Measurements from ENCODE around the gene OGFR.

The OGFR gene

GRCh38 chr20:62770111-62770910 lies 34.3 kb upstream of the OGFR start:
- DNase-seq = no peak

- DNase-seq = no peak
Measured at GRCh38 chr20:62770916-62771315, 33.7 kb upstream of the OGFR start.

- no peak for DNase-seq
Measured at GRCh38 chr20:62771396-62772102, 33.1 kb upstream of the OGFR start.

GRCh38 chr20:62772103-62772611 lies 32.5 kb upstream of the OGFR start:
- no peak for DNase-seq

GRCh38 chr20:62772619-62772989 lies 32.0 kb upstream of the OGFR start:
- DNase-seq = peak; percentile 45

- DNase-seq = peak; percentile 69
Measured at GRCh38 chr20:62772990-62773844, 31.4 kb upstream of the OGFR start.

- DNase-seq = peak; percentile 69
Measured at GRCh38 chr20:62773845-62774714, 30.6 kb upstream of the OGFR start.

- DNase-seq = no peak
Measured at GRCh38 chr20:62774762-62775161, 29.9 kb upstream of the OGFR start.

- no peak for DNase-seq
Measured at GRCh38 chr20:62775206-62775605, 29.4 kb upstream of the OGFR start.

- no peak for DNase-seq
Measured at GRCh38 chr20:62776035-62776691, 28.5 kb upstream of the OGFR start.

- no peak for DNase-seq
Measured at GRCh38 chr20:62776692-62777527, 27.7 kb upstream of the OGFR start.

- no peak for DNase-seq
Measured at GRCh38 chr20:62777528-62777830, 27.2 kb upstream of the OGFR start.

- DNase-seq = no peak
Measured at GRCh38 chr20:62778058-62778457, 26.6 kb upstream of the OGFR start.

- no peak for DNase-seq
Measured at GRCh38 chr20:62778601-62779416, 25.8 kb upstream of the OGFR start.

GRCh38 chr20:62779417-62779685 lies 25.3 kb upstream of the OGFR start:
- DNase-seq = no peak

GRCh38 chr20:62780204-62780603 lies 24.4 kb upstream of the OGFR start:
- no peak for DNase-seq

- DNase-seq = no peak
Measured at GRCh38 chr20:62780696-62781095, 23.9 kb upstream of the OGFR start.

GRCh38 chr20:62782149-62782892 lies 22.3 kb upstream of the OGFR start:
- no peak for DNase-seq

- DNase-seq = no peak
Measured at GRCh38 chr20:62782893-62783278, 21.7 kb upstream of the OGFR start.

GRCh38 chr20:62784497-62784896 lies 20.1 kb upstream of the OGFR start:
- DNase-seq = no peak
